ENCODE data around the gene GRIK3. TPM values are rescaled to one million over a fixed set of nuclear protein-coding genes. Genes with fewer than 3 reads are reported as not detected.

The GRIK3 gene
- total RNA-seq, 1 donor from 2014 or later: 2.3 TPM

- H3K36me3 Mint-ChIP-seq: no peaks in the 10 kb centered on the region
- H3K9me3 Mint-ChIP-seq: no peaks in the 10 kb centered on the region
These were observed 220.2 kb downstream of the GRIK3 start for GRCh38 chr1:36814083-36814482.

GRCh38 chr1:36807262-36807661, 227.1 kb downstream of the GRIK3 start:
- Mint-ChIP-seq H3K4me1 (ENCODE audit: unreplicated experiment) (no peaks in the 10 kb centered on the region), H3K4me3 (no peak overlapping the region), H3K27ac (no peak overlapping the region), H3K36me3 (no peaks in the 10 kb centered on the region), H3K27me3 (peaks cover 29% of the 10 kb centered on the region), H3K9me3 (no peaks in the 10 kb centered on the region)
- TF ChIP-seq CTCF (conservative IDR thresholded peaks at IDR 0.05): no peak
- no peak for DNase-seq (ENCODE audit: extremely low spot score, unreplicated experiment)

More at GRCh38 chr1:36814083-36814482, 220.2 kb downstream of the GRIK3 start:
- H3K27me3 Mint-ChIP-seq: peaks cover 33% of the 10 kb centered on the region
- H3K4me3 Mint-ChIP-seq: no peak overlapping the region
- H3K4me1 Mint-ChIP-seq (ENCODE audit: unreplicated experiment): peaks cover 13% of the 10 kb centered on the region
- no peak for TF ChIP-seq CTCF (conservative IDR thresholded peaks at IDR 0.05)
- no peak overlapping the region for H3K27ac Mint-ChIP-seq
- no peak for DNase-seq (ENCODE audit: extremely low spot score, unreplicated experiment)

- Mint-ChIP-seq H3K27ac (no peak overlapping the region), H3K27me3 (peaks cover 29% of the 10 kb centered on the region)
- TF ChIP-seq CTCF (conservative IDR thresholded peaks at IDR 0.05): no peak
These were observed 228.2 kb downstream of the GRIK3 start for GRCh38 chr1:36805979-36806640.

GRCh38 chr1:36804669-36805314, 229.5 kb downstream of the GRIK3 start:
- Mint-ChIP-seq H3K4me1 (ENCODE audit: unreplicated experiment) (no peaks in the 10 kb centered on the region), H3K36me3 (no peaks in the 10 kb centered on the region), H3K27ac (no peak overlapping the region), H3K4me3 (no peak overlapping the region), H3K27me3 (peaks cover 28% of the 10 kb centered on the region), H3K9me3 (no peaks in the 10 kb centered on the region)
- DNase-seq (ENCODE audit: extremely low spot score, unreplicated experiment): no peak
- no peak for TF ChIP-seq CTCF (conservative IDR thresholded peaks at IDR 0.05)

More at GRCh38 chr1:36805979-36806640, 228.2 kb downstream of the GRIK3 start:
- no peak for DNase-seq (ENCODE audit: extremely low spot score, unreplicated experiment)
- H3K4me3 Mint-ChIP-seq: no peak overlapping the region
- H3K36me3 Mint-ChIP-seq: no peaks in the 10 kb centered on the region
- H3K9me3 Mint-ChIP-seq: no peaks in the 10 kb centered on the region
- no peaks in the 10 kb centered on the region for H3K4me1 Mint-ChIP-seq (ENCODE audit: unreplicated experiment)

GRCh38 chr1:36803868-36804570, 230.3 kb downstream of the GRIK3 start:
- no peak overlapping the region for H3K27ac Mint-ChIP-seq
- no peak for TF ChIP-seq CTCF (conservative IDR thresholded peaks at IDR 0.05)

More at GRCh38 chr1:36803868-36804570, 230.3 kb downstream of the GRIK3 start:
- peaks cover 20% of the 10 kb centered on the region for H3K27me3 Mint-ChIP-seq
- H3K36me3 Mint-ChIP-seq: no peaks in the 10 kb centered on the region
- no peaks in the 10 kb centered on the region for H3K4me1 Mint-ChIP-seq (ENCODE audit: unreplicated experiment)
- no peak for DNase-seq (ENCODE audit: extremely low spot score, unreplicated experiment)
- no peak overlapping the region for H3K4me3 Mint-ChIP-seq
- H3K9me3 Mint-ChIP-seq: no peaks in the 10 kb centered on the region

Data from type B pancreatic cell (in vitro differentiated cells).